ENCODE results near the gene KCNQ2. TPM values are rescaled to one million over a fixed set of nuclear protein-coding genes. Genes with fewer than 3 reads are reported as not detected.

Gene KCNQ2
- 20.9 TPM for polyA plus RNA-seq (2013, experiment 1 of 2)
- 20.4 TPM for polyA plus RNA-seq (2013, experiment 2 of 2)

- Histone ChIP-seq H3K9ac (ENCODE audit: low read length) (peak within 1 kb of the TSS; percentile 88), H3K36me3 (ENCODE audit: control insufficient read depth, insufficient read depth, low read length) (no peaks in the 10 kb centered on the region), H3K4me3 (ENCODE audit: low read length) (peak within 1 kb of the TSS; percentile 60), H2BK5ac (ENCODE audit: low read length) (no peak within 1 kb of the TSS), H3K79me2 (ENCODE audit: control insufficient read depth, insufficient read depth, low read length) (peaks cover 16% of the 10 kb centered on the region), H3K56ac (ENCODE audit: low read length) (peak within 1 kb of the TSS; percentile 93), H4K8ac (ENCODE audit: low read depth, low read length) (no peak within 1 kb of the TSS), H3K27me3 (ENCODE audit: insufficient read depth, low read length, poor library complexity) (no peaks in the 10 kb centered on the region), H3K4me2 (ENCODE audit: low read length) (peak within 1 kb of the TSS; percentile 91), H3K4me1 (ENCODE audit: control insufficient read depth, low read depth, low read length) (no peaks in the 10 kb centered on the region), H3K27ac (ENCODE audit: low read depth, low read length) (no peak within 1 kb of the TSS), H3K23ac (ENCODE audit: low read length) (peak within 1 kb of the TSS; percentile 45), H2BK120ac (ENCODE audit: low read depth, low read length) (no peak within 1 kb of the TSS), H4K5ac (ENCODE audit: low read length) (no peak within 1 kb of the TSS), H3K79me1 (ENCODE audit: low read length) (peaks cover 5% of the 10 kb centered on the region), H3K4ac (ENCODE audit: low read depth, low read length) (no peak within 1 kb of the TSS), H2AK5ac (ENCODE audit: low read length) (no peak within 1 kb of the TSS), H2BK15ac (replicated peaks; ENCODE audit: low read depth) (no peak within 1 kb of the TSS), H3K18ac (ENCODE audit: low read length) (peak within 1 kb of the TSS; percentile 25)
- DNase-seq = peak; percentile 85
- WGBS (ENCODE audit: extremely low coverage, insufficient coverage, low lambda C conversion rate) = no CpG with 5 or more reads among the region's 111 CpGs
Observed at GRCh38 chr20:63471981-63472831, at the start of gene KCNQ2. Gene KCNQ2 (minus strand): TSS chr20:63472655. CDS start chr20:63472463, 192 bp downstream.

GRCh38 chr20:63521602-63522001 is 49.1 kb upstream of the KCNQ2 start:
- no peak for DNase-seq
- Histone ChIP-seq H4K5ac (ENCODE audit: low read length) (no peak overlapping the region), H3K27ac (ENCODE audit: low read depth, low read length) (no peak overlapping the region), H2AK5ac (ENCODE audit: low read length) (no peak overlapping the region), H3K23ac (ENCODE audit: low read length) (no peak overlapping the region), H3K4ac (ENCODE audit: low read depth, low read length) (no peak overlapping the region), H2BK15ac (replicated peaks; ENCODE audit: low read depth) (no peak overlapping the region), H2BK120ac (ENCODE audit: low read depth, low read length) (no peak overlapping the region), H3K18ac (ENCODE audit: low read length) (peak overlapping the region; percentile 8), H3K27me3 (ENCODE audit: insufficient read depth, low read length, poor library complexity) (no peaks in the 10 kb centered on the region), H4K8ac (ENCODE audit: low read depth, low read length) (no peak overlapping the region), H3K9ac (ENCODE audit: low read length) (peak overlapping the region; percentile 97), H3K4me3 (ENCODE audit: low read length) (peak overlapping the region; percentile 82), H3K79me1 (ENCODE audit: low read length) (peaks cover 12% of the 10 kb centered on the region), H3K4me2 (ENCODE audit: low read length) (peak overlapping the region; percentile 96), H3K36me3 (ENCODE audit: control insufficient read depth, insufficient read depth, low read length) (no peaks in the 10 kb centered on the region), H2BK5ac (ENCODE audit: low read length) (no peak overlapping the region), H3K56ac (ENCODE audit: low read length) (peak overlapping the region; percentile 95), H3K79me2 (ENCODE audit: control insufficient read depth, insufficient read depth, low read length) (peaks cover 4% of the 10 kb centered on the region), H3K4me1 (ENCODE audit: control insufficient read depth, low read depth, low read length) (no peaks in the 10 kb centered on the region)
- WGBS (ENCODE audit: extremely low coverage, insufficient coverage, low lambda C conversion rate) = no CpG with 5 or more reads among the region's 23 CpGs

- Histone ChIP-seq H3K23ac (ENCODE audit: low read length) (no peak overlapping the region), H2BK5ac (ENCODE audit: low read length) (no peak overlapping the region), H3K56ac (ENCODE audit: low read length) (peak overlapping the region; percentile 95), H2AK5ac (ENCODE audit: low read length) (no peak overlapping the region), H3K79me1 (ENCODE audit: low read length) (peaks cover 12% of the 10 kb centered on the region), H3K4me3 (ENCODE audit: low read length) (peak overlapping the region; percentile 82), H3K4me1 (ENCODE audit: control insufficient read depth, low read depth, low read length) (no peaks in the 10 kb centered on the region), H3K79me2 (ENCODE audit: control insufficient read depth, insufficient read depth, low read length) (peaks cover 4% of the 10 kb centered on the region), H3K27me3 (ENCODE audit: insufficient read depth, low read length, poor library complexity) (no peaks in the 10 kb centered on the region), H2BK120ac (ENCODE audit: low read depth, low read length) (no peak overlapping the region), H3K4ac (ENCODE audit: low read depth, low read length) (peak overlapping the region; percentile 1), H4K8ac (ENCODE audit: low read depth, low read length) (no peak overlapping the region), H3K9ac (ENCODE audit: low read length) (peak overlapping the region; percentile 97), H3K4me2 (ENCODE audit: low read length) (peak overlapping the region; percentile 96), H4K5ac (ENCODE audit: low read length) (no peak overlapping the region), H3K18ac (ENCODE audit: low read length) (peak overlapping the region; percentile 62), H2BK15ac (replicated peaks; ENCODE audit: low read depth) (no peak overlapping the region), H3K36me3 (ENCODE audit: control insufficient read depth, insufficient read depth, low read length) (no peaks in the 10 kb centered on the region), H3K27ac (ENCODE audit: low read depth, low read length) (no peak overlapping the region)
- no CpG with 5 or more reads among the region's 68 CpGs for WGBS (ENCODE audit: extremely low coverage, insufficient coverage, low lambda C conversion rate)
- DNase-seq = peak; percentile 73
Observed at GRCh38 chr20:63520934-63521601, 48.6 kb upstream of the KCNQ2 start.

GRCh38 chr20:63520504-63520933 is 48.1 kb upstream of the KCNQ2 start, which contains the start of gene PPDPF:
Gene PPDPF (plus strand): TSS chr20:63520765. CDS start chr20:63521309, 544 bp downstream.
- Histone ChIP-seq H3K27ac (ENCODE audit: low read depth, low read length) (peak within 1 kb of the TSS; percentile 36), H3K79me2 (ENCODE audit: control insufficient read depth, insufficient read depth, low read length) (peaks cover 4% of the 10 kb centered on the region), H3K4me2 (ENCODE audit: low read length) (peak within 1 kb of the TSS; percentile 96)

GRCh38 chr20:63519668-63520503 is 47.4 kb upstream of the KCNQ2 start:
- H2BK5ac ChIP-seq (ENCODE audit: low read length) = no peak overlapping the region
- no peak overlapping the region for H4K8ac ChIP-seq (ENCODE audit: low read depth, low read length)
- H3K4ac ChIP-seq (ENCODE audit: low read depth, low read length) = no peak overlapping the region
- H3K27ac ChIP-seq (ENCODE audit: low read depth, low read length) = peak overlapping the region; percentile 36
- H3K4me2 ChIP-seq (ENCODE audit: low read length) = peak overlapping the region; percentile 74
- WGBS (ENCODE audit: extremely low coverage, insufficient coverage, low lambda C conversion rate) = no CpG with 5 or more reads among the region's 72 CpGs
- no peak overlapping the region for H2BK15ac ChIP-seq (replicated peaks; ENCODE audit: low read depth)
- peak overlapping the region; percentile 85 for H3K56ac ChIP-seq (ENCODE audit: low read length)
- no peak overlapping the region for H2BK120ac ChIP-seq (ENCODE audit: low read depth, low read length)
- no peak overlapping the region for H3K23ac ChIP-seq (ENCODE audit: low read length)
- no peak overlapping the region for H2AK5ac ChIP-seq (ENCODE audit: low read length)
- H3K9ac ChIP-seq (ENCODE audit: low read length) = peak overlapping the region; percentile 79
- DNase-seq = no peak
- H3K79me2 ChIP-seq (ENCODE audit: control insufficient read depth, insufficient read depth, low read length) = peaks cover 4% of the 10 kb centered on the region
- peaks cover 12% of the 10 kb centered on the region for H3K79me1 ChIP-seq (ENCODE audit: low read length)
- H3K18ac ChIP-seq (ENCODE audit: low read length) = peak overlapping the region; percentile 34
- no peaks in the 10 kb centered on the region for H3K36me3 ChIP-seq (ENCODE audit: control insufficient read depth, insufficient read depth, low read length)
- H3K4me1 ChIP-seq (ENCODE audit: control insufficient read depth, low read depth, low read length) = no peaks in the 10 kb centered on the region
- no peak overlapping the region for H4K5ac ChIP-seq (ENCODE audit: low read length)
- H3K27me3 ChIP-seq (ENCODE audit: insufficient read depth, low read length, poor library complexity) = no peaks in the 10 kb centered on the region
- H3K4me3 ChIP-seq (ENCODE audit: low read length) = peak overlapping the region; percentile 27

More at GRCh38 chr20:63520504-63520933, 48.1 kb upstream of the KCNQ2 start, which contains the start of gene PPDPF:
- Histone ChIP-seq H3K4me1 (ENCODE audit: control insufficient read depth, low read depth, low read length) (no peaks in the 10 kb centered on the region), H2BK15ac (replicated peaks; ENCODE audit: low read depth) (no peak within 1 kb of the TSS), H2BK5ac (ENCODE audit: low read length) (no peak within 1 kb of the TSS), H2AK5ac (ENCODE audit: low read length) (no peak within 1 kb of the TSS), H3K27me3 (ENCODE audit: insufficient read depth, low read length, poor library complexity) (no peaks in the 10 kb centered on the region), H3K36me3 (ENCODE audit: control insufficient read depth, insufficient read depth, low read length) (no peaks in the 10 kb centered on the region), H4K8ac (ENCODE audit: low read depth, low read length) (no peak within 1 kb of the TSS), H3K9ac (ENCODE audit: low read length) (peak within 1 kb of the TSS; percentile 97), H2BK120ac (ENCODE audit: low read depth, low read length) (no peak within 1 kb of the TSS), H3K23ac (ENCODE audit: low read length) (no peak within 1 kb of the TSS), H3K4ac (ENCODE audit: low read depth, low read length) (peak within 1 kb of the TSS; percentile 1), H4K5ac (ENCODE audit: low read length) (no peak within 1 kb of the TSS), H3K79me1 (ENCODE audit: low read length) (peaks cover 12% of the 10 kb centered on the region), H3K4me3 (ENCODE audit: low read length) (peak within 1 kb of the TSS; percentile 82), H3K18ac (ENCODE audit: low read length) (peak within 1 kb of the TSS; percentile 62), H3K56ac (ENCODE audit: low read length) (peak within 1 kb of the TSS; percentile 95)
- peak; percentile 84 for DNase-seq
- WGBS (ENCODE audit: extremely low coverage, insufficient coverage, low lambda C conversion rate) = no CpG with 5 or more reads among the region's 64 CpGs

Data from mesendoderm (in vitro differentiated cells).